Measurements from ENCODE around the gene AMDHD1.
"Not testable (repeated sequence)": the region's sequence is repeated elsewhere in the genome, so short reads cannot be mapped to it uniquely, and the experiment has no call there.

The AMDHD1 gene

GRCh38 chr12:95966287-95966870 is 23.2 kb downstream of the AMDHD1 start:
- no peak for DNase-seq

DNA sequence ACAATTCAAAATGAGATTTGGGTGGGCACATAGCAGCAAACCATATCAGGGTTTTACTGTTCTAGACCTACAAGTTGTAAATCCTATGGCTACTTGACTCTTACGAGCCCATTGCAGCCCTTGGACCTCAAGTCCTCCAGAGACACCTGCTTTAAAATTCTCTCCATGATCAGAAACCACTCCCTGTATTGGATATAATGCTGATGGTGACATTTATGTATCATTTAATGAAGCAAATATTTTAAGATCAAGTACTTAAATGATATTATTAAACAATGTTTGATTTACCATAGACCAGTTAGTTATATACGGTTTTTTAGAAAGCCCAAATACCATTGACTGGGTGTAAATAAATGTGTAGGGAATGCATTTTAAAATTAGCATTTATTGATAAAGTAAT is 24.2 kb downstream of the AMDHD1 start:
- DNase-seq = no peak

- not testable (repeated sequence) for DNase-seq
Measured at GRCh38 chr12:95969116-95969515, 26.0 kb downstream of the AMDHD1 start.

- DNase-seq = no peak
Measured at GRCh38 chr12:95970905-95971304, 27.8 kb downstream of the AMDHD1 start.

DNA sequence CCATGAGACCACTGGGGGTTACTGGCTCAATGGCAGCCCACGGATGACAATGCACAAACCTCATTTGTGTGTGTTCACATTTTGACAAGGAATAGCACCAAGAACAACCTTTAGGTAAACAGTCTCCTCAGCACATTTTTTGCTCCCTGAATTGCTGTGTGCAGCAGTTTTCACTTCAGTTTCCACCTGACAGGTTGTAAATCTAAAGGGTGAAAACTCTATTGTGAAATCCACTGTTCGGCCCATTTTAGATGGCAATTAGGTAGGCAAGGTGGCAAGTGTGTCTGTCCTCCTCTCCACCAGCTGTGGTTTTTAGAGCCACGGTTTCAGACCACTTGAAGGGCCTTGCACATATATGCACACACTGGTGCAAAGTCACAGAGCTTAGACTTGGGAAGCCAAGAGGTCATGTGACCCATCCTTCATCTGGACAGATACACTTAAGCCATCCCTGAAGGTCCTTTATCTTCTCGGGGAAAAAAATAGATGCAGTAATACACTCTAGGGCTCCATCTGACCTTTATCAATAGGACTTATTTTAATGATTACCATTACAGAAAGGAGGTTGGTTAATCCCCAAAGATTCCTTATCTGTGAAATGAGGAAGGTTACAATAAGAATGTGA is 29.8 kb downstream of the AMDHD1 start:
- DNase-seq = no peak

DNA sequence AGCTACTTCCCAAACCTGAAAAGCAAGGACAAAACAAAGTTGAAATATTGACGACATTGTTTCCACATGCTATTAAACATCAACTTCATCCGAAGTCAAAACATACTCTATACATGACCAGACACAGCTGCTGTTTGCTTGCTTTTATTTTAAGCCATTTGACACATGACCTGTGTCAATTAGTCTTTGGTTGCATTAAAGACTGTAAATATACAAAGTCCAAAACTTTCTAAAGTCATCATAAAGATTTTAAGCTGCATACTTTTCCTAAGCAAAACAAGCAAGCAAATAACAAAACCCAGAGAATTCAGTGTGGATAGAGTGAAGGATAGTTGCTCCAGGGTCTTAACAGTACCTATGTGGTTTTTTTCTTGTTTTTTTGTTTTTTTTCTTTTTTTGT is 31.2 kb downstream of the AMDHD1 start:
- no peak for DNase-seq

DNA sequence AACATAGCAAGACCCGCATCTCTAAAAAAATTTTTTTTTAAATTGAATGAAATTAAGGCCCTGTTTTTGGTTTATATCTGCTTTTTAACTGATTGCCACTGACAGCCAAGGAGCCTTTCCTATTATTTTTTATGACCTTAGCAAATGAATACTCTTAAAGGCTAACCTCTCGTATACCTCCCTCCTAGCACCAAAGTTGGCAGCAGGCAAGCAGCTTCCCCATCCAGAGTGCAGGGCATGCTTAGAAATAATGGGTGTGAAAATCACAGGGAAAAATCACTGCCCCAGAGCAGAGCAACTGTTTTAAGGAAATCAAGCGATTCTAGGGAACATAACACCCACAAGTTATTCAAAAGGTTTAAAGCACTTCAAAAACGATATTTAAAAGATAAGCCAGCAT is 32.4 kb downstream of the AMDHD1 start:
- DNase-seq = no peak

DNA sequence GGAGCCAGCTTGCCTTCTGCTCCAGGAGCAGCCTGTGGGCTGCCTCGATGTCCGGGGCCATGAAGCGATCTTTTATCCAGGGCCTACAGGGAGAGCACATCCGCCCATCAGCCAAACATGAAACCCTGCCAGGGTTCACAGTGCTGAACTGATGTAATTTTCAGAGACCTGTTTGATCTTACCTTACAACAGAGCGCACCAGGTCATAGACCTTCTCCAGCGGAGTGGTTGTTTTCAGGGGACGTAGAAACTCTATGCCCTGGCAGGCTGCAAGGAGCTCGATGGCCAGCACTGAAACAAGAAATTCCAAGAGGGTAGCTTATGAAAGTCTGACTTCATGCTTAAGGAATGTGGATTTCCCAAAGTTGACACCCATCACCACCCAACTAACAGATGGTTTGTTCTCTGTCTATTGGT is 33.3 kb downstream of the AMDHD1 start:
- DNase-seq = no peak

DNA sequence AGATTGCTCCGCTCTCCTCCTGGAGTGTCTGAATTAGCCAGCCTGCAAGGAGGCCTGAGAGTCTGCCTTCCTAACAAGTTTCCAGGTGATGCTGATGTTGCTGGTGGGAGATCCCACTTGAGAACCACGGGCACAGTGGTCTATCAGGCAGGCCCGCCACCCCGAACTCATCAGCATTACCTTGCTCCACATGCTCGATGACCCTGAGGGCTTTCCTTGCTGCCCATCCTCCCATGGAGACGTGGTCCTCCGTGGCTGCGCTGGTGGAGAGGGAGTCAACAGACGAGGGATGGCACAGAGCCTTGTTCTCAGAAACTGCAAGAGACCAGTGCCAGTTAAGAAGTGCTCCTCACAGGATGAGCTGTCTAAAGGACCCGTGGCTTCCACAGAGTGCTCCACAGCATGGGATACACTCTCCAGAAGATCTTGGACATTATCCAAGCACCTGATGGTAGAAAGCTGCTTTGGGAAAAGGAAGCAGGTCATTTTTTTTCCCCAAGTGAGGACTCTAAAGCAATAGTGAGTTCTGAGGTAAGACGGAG is 34.7 kb downstream of the AMDHD1 start:
- no peak for DNase-seq

DNA sequence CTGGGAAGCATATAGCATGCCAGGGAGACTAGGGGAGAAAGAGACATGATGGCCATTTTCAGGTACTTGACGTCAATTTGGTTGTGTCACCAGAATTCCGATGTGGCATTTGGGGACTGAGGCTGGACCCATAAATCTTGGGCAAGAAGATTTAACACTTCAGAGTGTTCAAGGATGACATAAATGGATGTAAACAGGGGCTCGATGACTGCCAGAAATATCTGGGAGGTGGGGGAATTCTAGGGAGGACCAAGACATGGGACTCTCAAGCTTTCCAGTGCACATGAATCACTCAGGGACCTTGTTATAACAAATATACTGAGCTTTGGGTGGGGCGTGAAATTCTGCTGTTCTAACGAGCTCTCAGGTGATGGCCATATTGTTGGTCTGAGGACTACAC is 35.2 kb downstream of the AMDHD1 start:
- DNase-seq = no peak

DNA sequence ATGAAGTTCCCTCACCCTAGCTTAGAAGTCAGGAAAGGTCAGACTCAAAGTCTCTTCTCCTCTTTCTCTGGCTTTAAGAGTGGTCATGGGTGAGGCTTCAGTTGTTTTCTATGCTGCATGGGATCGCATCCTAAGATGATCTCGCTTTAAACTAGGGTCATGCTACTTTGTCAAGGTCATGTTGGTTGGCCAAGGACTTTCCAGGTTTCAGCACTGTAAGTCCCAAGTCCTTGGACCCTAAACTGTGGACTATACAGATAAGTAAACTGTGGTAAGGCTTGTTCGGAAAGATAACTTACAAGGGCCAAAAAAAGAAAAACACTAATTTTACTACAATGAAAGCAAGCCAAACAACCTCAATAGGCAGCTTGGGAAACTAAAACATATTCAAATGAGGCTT is 35.6 kb downstream of the AMDHD1 start:
- no peak for DNase-seq

- no peak for DNase-seq
Measured at GRCh38 chr12:95980437-95980836, 37.3 kb downstream of the AMDHD1 start.

GRCh38 chr12:95982602-95983001 is 39.5 kb downstream of the AMDHD1 start:
- DNase-seq = no peak

GRCh38 chr12:95984682-95985081 is 41.6 kb downstream of the AMDHD1 start:
- no peak for DNase-seq

DNA sequence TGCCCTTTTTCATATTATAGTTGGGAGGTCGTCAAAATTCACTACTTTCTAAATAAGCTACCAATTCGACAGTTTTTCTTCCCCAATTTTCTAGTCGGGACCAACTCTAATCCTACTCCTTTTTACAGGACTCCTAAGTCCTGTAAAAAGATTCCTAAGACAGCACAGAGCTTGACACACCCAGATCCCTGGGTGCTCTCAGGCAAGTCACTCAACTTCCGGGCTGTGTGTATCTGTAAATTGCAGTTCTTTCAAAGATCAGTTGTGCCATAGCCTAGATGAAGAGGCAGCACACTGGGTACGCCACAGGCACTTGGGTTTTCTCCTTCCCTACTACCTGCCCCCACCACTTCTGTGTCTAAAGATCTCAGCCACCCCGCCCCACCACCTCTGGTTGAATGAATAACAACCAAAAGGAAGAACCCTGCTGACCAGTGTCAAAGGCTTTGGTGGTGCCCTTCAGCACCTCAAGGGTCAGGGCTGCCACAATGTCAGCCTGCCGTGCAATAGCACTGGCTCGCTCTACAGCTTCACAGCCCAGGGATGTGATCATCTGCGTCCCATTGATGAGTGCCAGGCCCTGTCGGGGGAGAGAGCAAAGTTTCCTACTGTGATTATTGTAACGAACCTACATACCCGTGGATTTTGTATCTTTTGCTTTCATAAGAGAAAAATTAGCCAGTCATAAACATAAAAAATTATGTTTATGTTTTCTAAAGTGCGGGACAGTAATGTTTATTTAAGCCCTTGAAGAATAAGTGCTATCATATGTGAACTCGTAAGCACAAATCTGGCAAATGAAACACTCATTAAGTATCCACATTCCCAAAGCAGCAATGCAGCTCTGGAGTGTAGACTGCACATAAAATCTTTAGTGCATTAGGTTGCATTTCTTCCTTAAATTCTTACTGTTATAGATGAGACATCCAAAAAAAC is 43.8 kb downstream of the AMDHD1 start:
- DNase-seq = no peak

- no peak for DNase-seq
Measured at GRCh38 chr12:95988506-95989275, 45.6 kb downstream of the AMDHD1 start.

- DNase-seq = no peak
Measured at GRCh38 chr12:95989504-95990123, 46.5 kb downstream of the AMDHD1 start.

DNA sequence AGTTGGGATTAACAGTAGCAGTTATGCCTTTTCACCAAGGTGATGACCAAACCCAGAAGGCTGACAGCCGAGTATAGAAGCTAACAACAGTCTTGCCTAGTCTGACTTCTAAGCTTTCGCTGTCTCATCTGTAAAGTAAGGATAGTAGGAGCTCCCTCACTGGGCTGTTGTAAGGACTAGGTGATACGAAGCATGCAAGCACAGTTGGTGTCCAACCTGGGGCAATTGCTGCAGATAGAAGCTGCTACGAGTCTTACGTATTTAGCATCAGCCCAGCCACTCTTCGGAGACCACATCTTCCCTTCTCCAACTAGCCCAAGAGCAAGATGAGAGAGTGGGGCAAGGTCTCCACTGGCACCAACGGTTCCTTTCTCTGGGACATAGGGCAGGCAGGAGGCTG is 47.0 kb downstream of the AMDHD1 start:
- no peak for DNase-seq

- DNase-seq = no peak
Measured at GRCh38 chr12:95993907-95994306, 50.8 kb downstream of the AMDHD1 start.

DNA sequence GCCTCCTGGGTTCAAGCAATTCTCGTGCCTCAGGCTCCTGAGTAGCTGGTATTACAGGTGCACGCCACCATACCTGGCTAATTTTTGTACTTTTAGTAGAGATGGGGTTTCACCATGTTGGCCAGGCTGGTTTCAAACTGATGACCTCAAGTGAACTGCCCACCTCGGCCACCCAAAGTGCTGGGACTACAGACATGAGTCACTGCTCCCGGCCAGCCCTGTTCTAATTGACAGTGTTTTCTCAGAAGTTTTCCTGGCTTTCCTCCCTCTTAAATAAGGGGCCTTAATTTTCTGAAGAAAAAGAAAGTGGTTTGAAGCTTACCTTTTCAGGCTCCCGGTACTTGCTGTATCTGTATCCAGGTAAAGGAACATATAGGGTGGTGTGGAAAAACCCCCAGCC is 51.3 kb downstream of the AMDHD1 start:
- DNase-seq = no peak

DNA sequence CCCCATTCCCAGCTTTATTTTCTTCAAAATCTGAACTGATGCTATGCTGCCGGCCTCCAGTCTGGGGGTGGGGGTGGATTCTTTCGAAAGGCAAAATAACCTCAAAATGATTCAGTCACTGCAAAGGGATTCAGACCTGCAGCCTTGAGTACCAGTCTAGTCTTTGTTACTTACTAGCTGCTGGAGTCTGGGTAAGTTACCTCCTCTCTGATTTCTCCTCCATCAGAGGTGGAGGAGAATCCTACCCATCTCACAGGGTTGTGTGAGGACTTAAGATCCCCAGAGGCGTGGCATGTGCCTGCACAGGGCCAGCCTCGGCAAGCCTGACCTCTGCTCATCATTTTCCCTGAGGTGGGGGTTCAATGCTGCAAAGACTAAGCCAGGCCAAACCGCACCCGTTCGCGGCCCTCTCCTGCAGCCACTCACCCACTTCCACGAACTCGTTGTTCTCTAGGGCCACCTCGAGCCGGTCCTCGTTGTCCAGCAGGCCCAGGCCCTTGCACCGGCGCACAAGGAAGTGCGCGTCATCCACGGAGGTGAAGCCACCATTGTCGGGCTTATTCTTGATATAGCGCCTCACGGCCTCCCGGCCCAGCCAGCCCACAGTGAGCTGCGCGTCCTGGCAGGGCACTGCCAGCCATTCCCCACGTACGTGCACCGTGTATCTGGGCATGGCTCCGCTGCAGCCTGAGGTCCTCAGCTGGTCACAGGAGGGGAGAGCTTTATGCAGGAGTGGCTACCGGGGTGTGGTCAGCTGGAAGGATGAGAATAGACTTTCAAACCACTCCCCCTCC is 52.3 kb downstream of the AMDHD1 start:
- DNase-seq = no peak
